GM06990 (cell line): Measurements from ENCODE around the gene PLPPR2.

Source experiments
- DNase-seq: peaks from one replicate; pipeline ENCODE4 v3.0.0-alpha.2; 2011; ENCODE audit not compliant: insufficient read length; ENCODE audit errors: extremely low read depth
- H3K27me3 ChIP-seq: replicated peaks from 2 replicates; pipeline ENCODE4 v1.6.0; 2011; ENCODE audit warnings: low read length; ENCODE audit not compliant: control insufficient read depth, insufficient read depth
- H3K36me3 ChIP-seq: 2 replicates; pipeline ENCODE4 v1.5.1; 2011; ENCODE audit warnings: low read length; ENCODE audit not compliant: control insufficient read depth, insufficient read depth
- H3K4me3 ChIP-seq: replicated peaks from 2 replicates; pipeline ENCODE4 v1.5.1; 2011; ENCODE audit warnings: low read depth, mild to moderate bottlenecking, control low read depth, low read length
- TF ChIP-seq, protein P1 (sequence below): IDR thresholded peaks from 2 replicates; pipeline ENCODE4 v1.5.1; 2011; ENCODE audit warnings: low read length, control low read depth, mild to moderate bottlenecking, inconsistent platforms; ENCODE audit not compliant: insufficient read depth, poor library complexity, severe bottlenecking

Gene PLPPR2

DNA sequence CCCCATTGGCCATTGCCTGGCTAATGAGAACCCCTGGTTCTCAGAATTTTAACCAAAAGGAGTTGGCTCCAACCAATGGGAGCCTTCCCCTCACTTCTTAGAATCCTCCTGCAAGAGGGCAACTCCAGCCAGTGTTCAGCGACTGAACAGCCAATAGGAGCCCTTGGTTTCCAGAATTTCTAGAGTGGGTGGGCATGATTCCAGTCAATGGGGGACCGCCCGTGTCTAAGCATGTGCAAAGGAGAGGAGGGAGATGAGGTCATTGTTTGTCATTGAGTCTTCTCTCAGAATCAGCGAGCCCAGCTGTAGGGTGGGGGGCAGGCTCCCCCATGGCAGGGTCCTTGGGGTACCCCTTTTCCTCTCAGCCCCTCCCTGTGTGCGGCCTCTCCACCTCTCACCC is 9.7 kb downstream of the PLPPR2 start:
- H3K4me3 ChIP-seq = no peak overlapping the region
- H3K36me3 ChIP-seq = peaks cover 7% of the 10 kb centered on the region
- DNase-seq = no peak
- TF ChIP-seq, protein P1, sequence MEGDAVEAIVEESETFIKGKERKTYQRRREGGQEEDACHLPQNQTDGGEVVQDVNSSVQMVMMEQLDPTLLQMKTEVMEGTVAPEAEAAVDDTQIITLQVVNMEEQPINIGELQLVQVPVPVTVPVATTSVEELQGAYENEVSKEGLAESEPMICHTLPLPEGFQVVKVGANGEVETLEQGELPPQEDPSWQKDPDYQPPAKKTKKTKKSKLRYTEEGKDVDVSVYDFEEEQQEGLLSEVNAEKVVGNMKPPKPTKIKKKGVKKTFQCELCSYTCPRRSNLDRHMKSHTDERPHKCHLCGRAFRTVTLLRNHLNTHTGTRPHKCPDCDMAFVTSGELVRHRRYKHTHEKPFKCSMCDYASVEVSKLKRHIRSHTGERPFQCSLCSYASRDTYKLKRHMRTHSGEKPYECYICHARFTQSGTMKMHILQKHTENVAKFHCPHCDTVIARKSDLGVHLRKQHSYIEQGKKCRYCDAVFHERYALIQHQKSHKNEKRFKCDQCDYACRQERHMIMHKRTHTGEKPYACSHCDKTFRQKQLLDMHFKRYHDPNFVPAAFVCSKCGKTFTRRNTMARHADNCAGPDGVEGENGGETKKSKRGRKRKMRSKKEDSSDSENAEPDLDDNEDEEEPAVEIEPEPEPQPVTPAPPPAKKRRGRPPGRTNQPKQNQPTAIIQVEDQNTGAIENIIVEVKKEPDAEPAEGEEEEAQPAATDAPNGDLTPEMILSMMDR = no peak
- H3K27me3 ChIP-seq = no peaks in the 10 kb centered on the region

GRCh38 chr19:11365557-11366117 is 10.4 kb downstream of the PLPPR2 start:
- Histone ChIP-seq H3K27me3 (no peaks in the 10 kb centered on the region), H3K36me3 (peaks cover 7% of the 10 kb centered on the region), H3K4me3 (no peak overlapping the region)
- TF ChIP-seq, protein P1 = no peak
- DNase-seq = no peak

DNA sequence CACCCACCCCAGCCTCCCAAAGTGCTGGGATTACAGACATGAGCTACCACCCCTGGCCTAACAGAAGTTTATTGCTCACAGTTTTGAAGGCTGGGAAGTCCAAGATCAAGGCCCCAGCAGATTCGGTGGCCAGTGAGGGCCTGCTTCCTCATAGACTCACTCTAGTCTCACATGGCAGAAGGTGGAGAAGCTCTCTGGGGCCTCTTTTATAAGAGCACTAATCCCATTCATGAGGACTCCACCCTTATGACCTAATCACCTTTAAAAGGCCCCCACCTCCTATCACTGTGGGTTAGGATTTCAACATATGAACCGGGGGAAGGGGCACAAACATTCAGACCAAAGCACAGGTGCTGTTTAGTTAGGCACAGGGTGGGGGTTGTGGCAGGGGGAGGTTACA is 12.3 kb downstream of the PLPPR2 start:
- no peak for DNase-seq
- peaks cover 7% of the 10 kb centered on the region for H3K36me3 ChIP-seq
- no peaks in the 10 kb centered on the region for H3K27me3 ChIP-seq
- no peak overlapping the region for H3K4me3 ChIP-seq
- TF ChIP-seq, protein P1 = no peak

DNA sequence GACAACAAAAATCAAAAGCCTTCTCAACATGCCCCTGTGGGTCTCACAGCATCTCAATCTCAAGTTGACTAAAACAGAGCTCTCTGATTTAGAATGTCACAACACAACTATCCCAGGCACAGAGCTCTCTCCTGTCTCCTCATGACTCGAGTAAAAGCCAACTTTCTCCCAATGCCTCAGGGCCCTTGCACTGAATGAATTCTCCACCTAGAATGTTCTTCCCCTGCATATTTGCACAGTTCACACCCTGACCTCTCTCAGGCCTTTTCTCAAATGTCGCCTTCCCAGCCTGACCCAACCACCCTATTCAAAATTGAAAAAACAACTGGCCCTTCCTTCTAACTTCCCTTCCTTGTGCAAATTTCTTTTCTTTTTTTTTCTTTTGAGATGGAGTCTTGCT is 15.5 kb downstream of the PLPPR2 start:
- Histone ChIP-seq H3K27me3 (no peaks in the 10 kb centered on the region), H3K4me3 (no peak overlapping the region), H3K36me3 (peaks cover 7% of the 10 kb centered on the region)
- no peak for DNase-seq
- TF ChIP-seq, protein P1 = no peak

DNA sequence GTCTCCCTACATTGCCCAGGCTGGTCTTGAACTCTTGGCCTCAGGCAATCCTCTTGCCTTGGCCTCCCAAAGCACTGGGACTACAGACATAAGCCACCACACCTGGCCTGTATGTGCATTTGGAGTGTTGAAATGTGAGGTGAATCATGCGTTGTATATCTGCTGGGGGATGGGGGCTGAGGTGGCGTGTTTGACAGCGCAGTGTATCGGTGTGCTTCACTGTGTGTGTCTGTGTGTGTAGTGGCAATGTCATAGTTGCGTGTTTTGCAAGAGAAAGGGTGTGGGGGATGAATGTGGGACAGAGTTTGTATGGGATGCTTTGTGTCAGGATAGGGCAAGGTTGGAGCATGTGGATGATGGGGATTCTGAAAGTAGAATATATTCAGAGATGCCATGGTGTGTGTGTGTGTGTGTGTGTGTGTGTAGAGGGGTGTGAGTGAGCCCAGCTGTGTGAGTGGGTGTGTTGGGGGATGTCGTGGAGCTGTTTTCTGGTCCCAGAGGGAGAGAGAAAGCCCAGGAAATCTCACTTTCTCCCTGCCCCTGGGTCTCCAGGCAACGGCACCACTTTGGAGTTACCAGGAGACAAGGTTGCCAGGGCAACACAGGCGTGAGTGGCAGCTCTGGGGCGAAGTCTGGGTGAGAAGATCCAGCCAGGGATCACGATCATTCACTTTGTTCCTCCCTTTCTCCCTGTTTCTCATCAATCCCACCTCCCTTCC is 18.1 kb downstream of the PLPPR2 start:
- TF ChIP-seq, protein P1 = no peak
- H3K4me3 ChIP-seq = peak overlapping the region; percentile 72
- DNase-seq = no peak
- H3K36me3 ChIP-seq = no peaks in the 10 kb centered on the region; the same call in none of the 2 replicates
- H3K27me3 ChIP-seq = no peaks in the 10 kb centered on the region

- H3K36me3 ChIP-seq = no peaks in the 10 kb centered on the region; the same call in none of the 2 replicates
- no peaks in the 10 kb centered on the region for H3K27me3 ChIP-seq
- TF ChIP-seq, protein P1 = no peak
- DNase-seq = no peak
- peak overlapping the region; percentile 72 for H3K4me3 ChIP-seq
Observed at GRCh38 chr19:11373885-11374432, 18.7 kb downstream of the PLPPR2 start.
